Activated CD8-positive, alpha-beta T cell treated with anti-CD3 and anti-CD28 coated beads for 36 hours (primary cell): Measurements from ENCODE around the gene VPS13D. TPM values are rescaled to one million over a fixed set of nuclear protein-coding genes. Genes with fewer than 3 reads are reported as not detected.

Source experiments
- ATAC-seq: fragments of 200-7000 bp; cut with Tn5 transposase; one replicate; pipeline ENCODE4 v1.10.0; 2021; ENCODE audit warnings: mild to moderate bottlenecking, moderate library complexity
- CTCF ChIA-PET: fragments of 350-600 bp; sonication (Branson Sonifier 250); formaldehyde crosslinking; loops from one replicate; lab custom pipeline; 2021; ENCODE audit warnings: antibody characterized with exemption; lab: Charles Lee
- POLR2A ChIA-PET: fragments of 350-600 bp; sonication (Branson Sonifier 250); formaldehyde crosslinking; loops from one replicate; lab custom pipeline; 2021; ENCODE audit warnings: antibody characterized with exemption; lab: Charles Lee
- DNase-seq: peaks from one replicate; pipeline ENCODE4 v3.0.0-alpha.2; 2020
- H3K27ac Mint-ChIP-seq: one replicate; pipeline ENCODE4 v1.8.0; 2021; ENCODE audit warnings: mild to moderate bottlenecking, mixed read lengths
- H3K27me3 Mint-ChIP-seq: one replicate; pipeline ENCODE4 v1.8.0; 2021; ENCODE audit warnings: mixed read lengths
- H3K36me3 Mint-ChIP-seq: one replicate; pipeline ENCODE4 v1.8.0; 2021; ENCODE audit warnings: low read depth, mixed read lengths
- H3K4me1 Mint-ChIP-seq: one replicate; pipeline ENCODE4 v1.8.0; 2021; ENCODE audit warnings: low read depth, mixed read lengths
- H3K4me3 Mint-ChIP-seq: one replicate; pipeline ENCODE4 v1.8.0; 2021; ENCODE audit warnings: mild to moderate bottlenecking, moderate library complexity, mixed read lengths
- H3K9me3 Mint-ChIP-seq: one replicate; pipeline ENCODE4 v1.8.0; 2021; ENCODE audit warnings: mixed read lengths
- intact Hi-C: fragments of 100-400 bp; cut with micrococcal nuclease; formaldehyde crosslinking; loops from one replicate; pipeline ENCODE4 v1.10.0; 2022
- total RNA-seq, 2 experiments: library from RNA; stranded (reverse); gene quantifications; one replicate each; pipeline ENCODE4 v1.2.3, GENCODE V29; 2021
- TF ChIP-seq, protein P1 (sequence below): fragments of 200-600 bp; IDR thresholded peaks from one replicate; pipeline ENCODE4 v1.8.0; 2022; ENCODE audit warnings: antibody characterized with exemption, mild to moderate bottlenecking

VPS13D gene
- total RNA-seq, 2 experiments from 2014 or later, result 28.1 to 30.7 TPM

DNA sequence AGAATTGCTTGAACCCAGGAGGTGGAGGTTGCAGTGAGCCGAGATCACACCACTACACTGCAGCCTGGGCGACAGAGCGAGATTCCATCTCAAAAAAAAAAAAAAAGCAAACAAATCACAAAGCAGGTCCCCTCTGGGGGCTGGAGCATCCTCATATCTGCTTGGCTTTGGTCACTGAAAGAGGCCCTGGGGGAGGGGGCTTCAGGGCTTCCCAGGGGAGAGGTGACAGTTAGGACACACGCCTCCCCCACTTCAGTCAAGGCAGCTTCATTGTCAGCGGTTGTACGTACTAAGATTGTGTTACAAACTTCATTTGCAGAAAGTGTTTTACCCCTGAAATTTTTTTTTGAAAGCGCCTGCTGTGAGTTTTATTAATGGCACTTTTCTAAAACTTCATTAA, 257.7 kb downstream of the VPS13D start:
- DNase-seq, result no peak
- no peaks in the 10 kb centered on the region for H3K27me3 Mint-ChIP-seq
- CTCF ChIA-PET, result no interaction called here
- peaks cover 30% of the 10 kb centered on the region for H3K36me3 Mint-ChIP-seq
- no peak overlapping the region for H3K4me3 Mint-ChIP-seq
- intact Hi-C loops, result no loop called here
- peaks cover 3% of the 10 kb centered on the region for H3K4me1 Mint-ChIP-seq
- H3K9me3 Mint-ChIP-seq, result no peaks in the 10 kb centered on the region
- ATAC-seq, result no peak
- TF ChIP-seq, protein P1, sequence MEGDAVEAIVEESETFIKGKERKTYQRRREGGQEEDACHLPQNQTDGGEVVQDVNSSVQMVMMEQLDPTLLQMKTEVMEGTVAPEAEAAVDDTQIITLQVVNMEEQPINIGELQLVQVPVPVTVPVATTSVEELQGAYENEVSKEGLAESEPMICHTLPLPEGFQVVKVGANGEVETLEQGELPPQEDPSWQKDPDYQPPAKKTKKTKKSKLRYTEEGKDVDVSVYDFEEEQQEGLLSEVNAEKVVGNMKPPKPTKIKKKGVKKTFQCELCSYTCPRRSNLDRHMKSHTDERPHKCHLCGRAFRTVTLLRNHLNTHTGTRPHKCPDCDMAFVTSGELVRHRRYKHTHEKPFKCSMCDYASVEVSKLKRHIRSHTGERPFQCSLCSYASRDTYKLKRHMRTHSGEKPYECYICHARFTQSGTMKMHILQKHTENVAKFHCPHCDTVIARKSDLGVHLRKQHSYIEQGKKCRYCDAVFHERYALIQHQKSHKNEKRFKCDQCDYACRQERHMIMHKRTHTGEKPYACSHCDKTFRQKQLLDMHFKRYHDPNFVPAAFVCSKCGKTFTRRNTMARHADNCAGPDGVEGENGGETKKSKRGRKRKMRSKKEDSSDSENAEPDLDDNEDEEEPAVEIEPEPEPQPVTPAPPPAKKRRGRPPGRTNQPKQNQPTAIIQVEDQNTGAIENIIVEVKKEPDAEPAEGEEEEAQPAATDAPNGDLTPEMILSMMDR, result no peak
- POLR2A ChIA-PET, result interaction anchor here (1.0 kb wide), 1 partner anchor 14 kb away, joined by 3 read pairs; no protein-coding TSS in a partner anchor
- no peak overlapping the region for H3K27ac Mint-ChIP-seq

DNA sequence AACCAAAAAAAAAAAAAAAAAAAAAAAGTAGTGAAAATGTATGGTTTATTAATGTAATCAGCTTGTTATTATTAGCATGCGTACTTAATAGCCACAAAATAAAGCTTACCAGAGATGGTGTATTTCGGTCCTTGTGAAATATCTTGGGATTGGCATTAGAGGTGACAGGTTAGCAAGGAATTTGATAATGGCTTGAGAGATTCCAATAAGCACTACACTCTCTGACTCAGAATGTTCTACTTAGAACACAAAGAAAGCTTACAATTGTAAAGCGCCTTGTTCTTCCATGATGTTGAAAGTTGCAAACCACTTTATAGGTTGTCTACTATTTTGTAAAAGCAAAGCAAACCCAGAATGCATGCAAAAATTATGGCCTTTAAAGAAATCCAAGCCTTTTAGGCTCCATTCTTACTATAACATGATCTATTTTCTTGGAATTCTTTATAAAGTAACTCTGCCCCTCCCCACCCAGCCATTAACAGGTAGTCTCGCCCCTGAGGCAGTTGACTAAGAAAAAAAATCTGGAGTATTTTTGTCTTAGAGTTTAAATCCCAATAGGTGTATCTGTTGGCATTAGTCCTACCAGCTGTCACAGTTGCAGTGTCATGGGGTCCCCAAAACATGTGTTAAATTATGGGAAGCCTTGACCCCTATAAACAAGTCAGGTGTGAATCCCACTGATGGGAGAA, 259.0 kb downstream of the VPS13D start:
- H3K9me3 Mint-ChIP-seq, result no peaks in the 10 kb centered on the region
- H3K4me3 Mint-ChIP-seq, result no peak overlapping the region
- H3K36me3 Mint-ChIP-seq, result peaks cover 29% of the 10 kb centered on the region
- POLR2A ChIA-PET, result no interaction called here
- DNase-seq (no peak), ATAC-seq (no peak)
- H3K4me1 Mint-ChIP-seq, result peaks cover 3% of the 10 kb centered on the region
- no peak overlapping the region for H3K27ac Mint-ChIP-seq
- H3K27me3 Mint-ChIP-seq, result no peaks in the 10 kb centered on the region
- CTCF ChIA-PET, result no interaction called here
- TF ChIP-seq, protein P1, result no peak
- intact Hi-C loops, result no loop called here

DNA sequence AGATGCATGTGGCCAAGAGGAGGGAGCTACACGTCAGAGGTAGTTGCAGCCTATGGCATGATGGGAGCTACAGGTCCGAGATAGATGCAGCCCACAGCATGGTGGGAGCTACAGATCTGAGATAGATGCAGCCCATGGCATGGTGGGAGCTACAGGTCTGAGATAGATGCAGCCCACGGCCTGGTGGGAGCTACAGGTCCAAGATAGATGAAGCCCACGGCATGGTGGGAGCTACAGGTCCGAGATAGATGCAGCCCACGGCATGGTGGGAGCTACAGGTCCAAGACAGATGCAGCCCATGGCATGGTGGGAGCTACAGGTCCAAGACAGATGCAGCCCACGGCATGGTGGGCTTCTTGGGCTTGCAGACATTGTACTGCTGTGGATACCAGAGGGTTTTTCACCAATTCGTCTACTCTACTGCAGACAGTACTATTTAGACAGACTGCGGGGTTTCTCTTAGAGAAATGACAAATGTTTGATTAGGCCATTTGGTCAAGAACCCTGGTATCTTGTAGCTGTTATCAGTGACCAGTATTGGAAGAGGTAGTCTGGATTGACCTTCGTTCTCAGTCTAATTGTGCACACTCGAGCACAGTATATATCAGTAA, 260.8 kb downstream of the VPS13D start:
- no peak for DNase-seq
- H3K27ac Mint-ChIP-seq, result no peak overlapping the region
- no peak overlapping the region for H3K4me3 Mint-ChIP-seq
- no peaks in the 10 kb centered on the region for H3K27me3 Mint-ChIP-seq
- TF ChIP-seq, protein P1, result no peak
- peaks cover 28% of the 10 kb centered on the region for H3K36me3 Mint-ChIP-seq
- no peak for ATAC-seq
- intact Hi-C loops, result no loop called here
- POLR2A ChIA-PET, result interaction anchor here (1.1 to 1.6 kb wide), 4 partner anchors 11 to 370 kb away, joined by 3 read pairs; no protein-coding TSS in a partner anchor
- CTCF ChIA-PET, result no interaction called here
- no peaks in the 10 kb centered on the region for H3K9me3 Mint-ChIP-seq
- peaks cover 5% of the 10 kb centered on the region for H3K4me1 Mint-ChIP-seq

DNA sequence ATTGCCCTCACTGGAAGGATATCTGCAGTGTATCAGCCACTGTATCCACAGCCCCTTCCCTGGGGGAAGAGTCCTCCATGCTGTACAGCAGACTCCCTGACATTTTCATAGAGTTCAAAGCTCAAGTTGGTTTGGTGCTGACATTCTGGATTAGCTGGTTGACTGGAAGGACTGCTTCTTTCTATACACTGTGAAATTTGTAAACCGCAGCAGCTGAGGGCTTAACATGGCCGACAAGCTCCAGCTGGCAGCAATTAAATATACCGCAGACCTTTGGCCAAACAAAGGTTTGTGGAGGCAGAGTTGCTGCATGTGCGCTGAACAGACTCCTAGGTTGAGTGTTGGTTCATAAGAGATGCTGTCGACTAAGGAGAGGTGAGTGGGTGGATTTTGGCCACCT, 261.8 kb downstream of the VPS13D start:
- ChIA-PET POLR2A (interaction anchor here (1.5 to 1.6 kb wide), 2 partner anchors 12 to 14 kb away, joined by 3 read pairs; no protein-coding TSS in a partner anchor), CTCF (interaction anchor here (0.6 kb wide), 1 partner anchor 9 kb away, joined by 3 read pairs; no protein-coding TSS in a partner anchor)
- H3K36me3 Mint-ChIP-seq, result peaks cover 24% of the 10 kb centered on the region
- no peak overlapping the region for H3K27ac Mint-ChIP-seq
- ATAC-seq, result no peak
- H3K27me3 Mint-ChIP-seq, result no peaks in the 10 kb centered on the region
- intact Hi-C loops, result no loop called here
- TF ChIP-seq, protein P1, result no peak
- H3K4me3 Mint-ChIP-seq, result no peak overlapping the region
- DNase-seq, result no peak
- no peaks in the 10 kb centered on the region for H3K9me3 Mint-ChIP-seq
- peaks cover 9% of the 10 kb centered on the region for H3K4me1 Mint-ChIP-seq

DNA sequence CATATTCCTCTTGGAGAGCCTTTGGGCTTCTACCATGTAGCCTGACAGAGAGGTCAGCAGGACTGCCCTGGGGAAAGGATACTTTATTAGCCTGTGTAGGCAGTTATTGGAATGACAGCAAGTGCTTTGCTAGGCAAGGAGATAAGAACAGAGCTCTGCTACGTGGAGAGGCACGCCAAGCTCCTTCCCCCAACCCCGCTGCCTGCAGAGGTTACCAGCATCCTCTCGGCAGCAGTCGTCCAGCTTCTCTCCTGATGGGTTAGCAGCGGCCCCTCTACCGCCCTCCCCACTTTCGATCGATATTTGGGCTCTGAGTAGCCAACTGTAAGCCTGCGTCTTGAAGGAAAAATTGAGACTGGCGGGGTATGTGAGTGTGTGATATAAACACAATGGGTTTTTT, 265.9 kb downstream of the VPS13D start:
- intact Hi-C loops, result no loop called here
- POLR2A ChIA-PET, result no interaction called here

More for the DNA sequence above, 265.9 kb downstream of the VPS13D start:
- ATAC-seq (no peak), DNase-seq (no peak)
- no peak overlapping the region for H3K27ac Mint-ChIP-seq
- CTCF ChIA-PET, result interaction anchor here (2.5 kb wide), 1 partner anchor 10 kb away, joined by 7 read pairs; no protein-coding TSS in a partner anchor
- no peaks in the 10 kb centered on the region for H3K9me3 Mint-ChIP-seq
- H3K4me3 Mint-ChIP-seq, result no peak overlapping the region
- TF ChIP-seq, protein P1, result no peak
- H3K27me3 Mint-ChIP-seq, result no peaks in the 10 kb centered on the region
- H3K4me1 Mint-ChIP-seq, result peaks cover 23% of the 10 kb centered on the region
- H3K36me3 Mint-ChIP-seq, result peaks cover 56% of the 10 kb centered on the region
